ENCODE data around the gene CCDC88A.
"Not testable (repeated sequence)": the region's sequence is repeated elsewhere in the genome, so short reads cannot be mapped to it uniquely, and the experiment has no call there.

The CCDC88A gene

GRCh38 chr2:55421326-55421725 is 1.7 kb upstream of the CCDC88A start:
- DNase-seq (ENCODE audit: low spot score): no peak

GRCh38 chr2:55420871-55421270 is 1.2 kb upstream of the CCDC88A start:
- DNase-seq (ENCODE audit: low spot score): no peak

DNA sequence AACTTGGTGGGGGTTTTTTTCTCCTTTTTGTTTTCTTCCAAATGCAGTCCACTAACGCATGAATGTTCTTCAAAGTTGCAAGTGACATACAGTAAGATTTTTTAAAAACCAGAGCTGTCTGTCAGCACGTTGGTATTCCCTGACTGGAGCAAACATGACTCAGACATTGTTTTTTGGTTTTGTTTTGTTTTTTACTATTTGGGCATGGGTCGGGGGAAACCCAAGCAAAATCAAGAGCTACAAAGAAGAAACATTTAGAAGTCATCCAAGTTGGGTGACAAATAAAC is 726 bp upstream of the CCDC88A start:
- DNase-seq (ENCODE audit: low spot score): no peak

GRCh38 chr2:55419233-55419678 is 400 bp downstream of the CCDC88A start:
- no peak for DNase-seq (ENCODE audit: low spot score)

DNA sequence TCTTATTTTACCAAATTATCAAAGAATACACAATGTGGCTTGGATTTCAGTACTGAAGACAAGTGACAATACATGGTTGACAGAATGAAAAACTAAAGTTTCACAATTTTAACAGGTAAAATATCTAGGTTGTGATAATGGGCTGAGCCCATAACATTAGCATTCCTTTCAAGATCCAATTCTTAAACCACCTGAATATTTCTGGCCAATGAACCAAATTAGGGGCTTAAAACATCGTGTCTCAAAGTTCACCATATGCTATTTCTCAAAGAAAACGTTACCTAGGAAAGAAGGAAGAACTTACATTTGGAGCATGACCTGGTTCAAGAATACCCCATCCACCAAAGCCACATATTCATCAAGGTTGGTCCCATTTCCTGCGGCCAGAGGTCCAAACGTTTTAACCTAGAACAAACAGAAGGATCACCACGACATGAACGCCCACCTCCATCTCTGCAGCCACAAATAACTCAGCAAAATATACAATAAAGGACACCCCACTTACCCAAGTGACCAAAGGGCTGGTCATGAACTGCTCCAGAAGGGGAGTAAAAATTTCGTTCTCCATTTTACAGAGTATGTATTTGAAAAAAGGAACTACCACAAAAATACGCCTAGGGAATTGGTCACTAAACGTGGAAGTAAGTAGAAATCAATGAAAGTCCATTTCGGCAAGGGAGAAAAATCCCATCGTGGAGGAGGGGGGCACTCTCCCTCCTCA is 984 bp downstream of the CCDC88A start:
- DNase-seq (ENCODE audit: low spot score): peak; percentile 30

GRCh38 chr2:55418072-55418471 is 1.6 kb downstream of the CCDC88A start:
- peak; percentile 12 for DNase-seq (ENCODE audit: low spot score)

- DNase-seq (ENCODE audit: low spot score): peak; percentile 11
Measured at GRCh38 chr2:55416786-55417568, 2.7 kb downstream of the CCDC88A start.

DNA sequence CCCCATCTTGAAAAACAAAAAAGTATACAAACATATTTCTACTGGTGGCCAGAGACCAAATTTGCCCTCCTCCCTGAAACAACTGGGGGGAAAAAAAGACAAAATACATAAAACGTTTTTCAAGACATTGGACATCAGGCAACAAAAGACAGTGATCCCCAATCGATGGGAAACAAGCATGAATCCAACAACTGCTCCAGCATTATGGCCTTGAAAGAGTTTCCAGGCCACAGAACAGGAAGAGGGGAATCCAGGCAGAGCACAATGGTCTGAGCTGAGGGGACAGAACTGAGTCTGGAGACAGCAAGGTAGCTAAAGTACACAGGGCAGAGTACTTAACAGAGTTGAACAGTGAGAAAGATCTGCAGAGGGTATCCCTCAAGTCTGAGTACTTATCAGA is 4.4 kb downstream of the CCDC88A start:
- no peak for DNase-seq (ENCODE audit: low spot score)

DNA sequence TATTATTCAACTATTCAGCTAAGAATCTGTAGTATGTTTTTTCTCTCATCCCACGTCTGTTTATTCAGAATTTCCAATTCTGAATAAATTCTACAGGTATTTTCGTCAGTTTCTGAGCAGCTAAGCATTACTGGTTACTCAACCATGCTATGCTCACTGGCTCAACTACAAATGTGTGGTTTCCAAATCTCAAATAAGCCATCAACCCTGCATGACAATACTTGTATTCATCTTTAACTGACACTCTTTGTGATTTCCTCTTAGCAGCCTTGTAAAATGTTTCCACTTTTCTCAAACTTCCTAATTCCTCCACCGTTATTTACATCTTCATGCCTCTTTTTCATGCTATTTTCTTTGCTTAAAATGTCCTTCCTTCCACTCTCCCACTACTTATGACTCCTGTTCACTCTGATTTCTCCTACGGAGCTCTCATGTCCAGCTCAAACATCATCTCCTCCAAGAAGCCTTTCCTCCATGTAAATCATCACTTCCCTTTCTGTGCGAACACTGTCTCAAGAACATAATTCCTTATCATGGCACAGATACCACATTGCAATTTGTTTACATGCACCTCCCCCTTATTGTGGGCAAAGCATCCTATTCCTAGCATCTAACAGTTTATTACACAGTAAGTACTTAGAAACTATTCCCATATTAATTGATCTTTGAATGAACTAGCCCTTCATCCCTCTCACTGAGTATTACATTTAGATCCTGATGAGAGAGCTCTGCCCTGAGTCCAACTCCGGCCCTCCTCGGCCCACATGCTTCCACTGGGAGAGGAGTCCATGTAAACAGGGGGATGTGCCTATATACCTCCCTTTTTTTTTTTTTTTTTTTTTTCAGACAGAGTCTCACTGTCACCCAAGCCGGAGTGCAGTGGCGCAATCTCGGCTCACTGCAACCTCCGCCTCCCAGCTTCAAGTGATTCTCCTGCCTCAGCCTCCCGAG is 10.5 kb downstream of the CCDC88A start:
- DNase-seq (ENCODE audit: low spot score): no peak

DNA sequence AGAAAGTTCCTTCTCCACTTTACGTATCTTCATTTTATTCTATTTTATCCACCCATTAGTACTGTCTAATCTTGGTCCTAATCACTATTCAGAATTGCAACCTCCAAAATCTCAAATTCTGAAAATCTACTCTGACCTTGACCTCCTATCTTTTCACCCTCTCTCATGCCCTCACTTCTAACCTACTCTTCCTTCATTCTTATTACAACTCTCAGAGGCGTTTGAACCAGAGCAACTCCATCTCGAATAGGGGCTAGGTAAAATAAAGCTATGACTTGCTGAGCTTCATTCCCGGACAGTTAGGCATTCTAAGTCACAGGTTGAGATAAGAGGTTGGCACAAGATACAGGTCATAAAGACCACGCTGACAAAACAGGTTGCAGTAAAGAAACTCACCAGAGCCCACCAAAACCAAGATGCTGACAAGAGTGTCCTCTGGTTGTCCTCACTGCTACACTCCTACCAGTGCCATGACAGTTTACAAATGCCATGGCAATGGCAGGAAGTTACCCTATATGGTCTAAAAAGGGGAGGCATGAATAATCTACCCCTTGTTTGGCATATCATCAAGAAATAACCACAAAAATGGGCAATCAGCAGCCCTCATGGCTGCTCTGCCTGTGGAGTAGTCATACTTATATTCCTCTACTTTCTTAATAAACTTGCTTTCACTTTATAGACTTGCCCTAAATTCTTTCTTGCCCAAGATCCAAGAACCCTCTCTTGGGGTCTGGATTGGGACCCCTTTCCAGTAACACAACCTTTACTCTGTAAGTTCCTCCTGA is 11.4 kb downstream of the CCDC88A start:
- DNase-seq (ENCODE audit: low spot score): no peak

DNA sequence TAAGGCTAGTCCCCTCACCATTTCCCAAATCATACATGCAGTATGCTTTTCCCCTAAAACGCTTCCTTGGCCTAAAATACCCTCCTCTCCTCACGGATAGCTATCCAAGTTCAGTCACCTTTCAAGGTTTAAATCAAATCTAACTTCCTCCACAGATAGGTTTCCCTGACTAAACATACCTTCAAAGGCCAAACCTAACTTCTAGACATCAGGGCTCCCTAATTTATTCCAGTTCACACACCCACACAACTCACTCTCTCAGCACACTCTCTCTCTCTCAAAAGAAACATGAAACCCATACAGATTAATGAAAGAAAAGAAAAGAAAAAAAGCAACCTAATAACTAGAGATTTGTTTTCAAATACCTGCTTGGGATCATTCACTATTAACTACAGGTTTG is 14.5 kb downstream of the CCDC88A start:
- no peak for DNase-seq (ENCODE audit: low spot score)

DNA sequence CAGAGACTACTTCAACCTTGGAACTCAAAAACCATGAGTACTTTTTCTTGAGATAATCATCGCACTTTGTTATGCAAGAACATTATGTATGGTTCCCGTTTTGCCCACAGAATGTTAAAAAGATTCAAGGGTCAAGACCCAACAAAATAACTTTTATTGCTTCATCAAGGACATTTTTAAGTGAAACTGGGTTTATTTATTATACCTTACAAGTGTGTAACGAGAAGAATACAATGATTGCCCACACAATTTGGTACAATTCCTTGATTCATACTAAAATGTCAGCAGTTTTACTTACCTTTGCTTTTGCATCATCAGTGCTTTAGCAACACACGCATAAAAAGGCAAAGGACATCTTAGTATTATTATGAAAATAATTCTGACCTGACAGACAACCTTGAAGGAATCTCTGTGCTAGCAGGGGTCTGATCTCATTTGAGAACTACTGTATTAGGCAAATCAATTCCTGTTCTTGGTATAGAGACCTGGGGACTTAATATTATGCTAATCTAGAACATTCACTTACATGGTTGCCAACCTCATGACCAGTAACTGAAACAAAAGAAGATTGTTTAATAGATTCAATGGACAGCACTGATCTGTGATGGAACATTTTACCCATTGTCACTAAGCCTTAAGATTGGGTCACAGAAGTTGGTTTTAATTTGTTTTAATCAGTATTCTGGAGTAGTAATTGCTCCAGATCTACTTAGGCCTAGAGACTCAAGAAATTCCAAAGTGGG is 16.2 kb downstream of the CCDC88A start:
- DNase-seq (ENCODE audit: low spot score): no peak

DNA sequence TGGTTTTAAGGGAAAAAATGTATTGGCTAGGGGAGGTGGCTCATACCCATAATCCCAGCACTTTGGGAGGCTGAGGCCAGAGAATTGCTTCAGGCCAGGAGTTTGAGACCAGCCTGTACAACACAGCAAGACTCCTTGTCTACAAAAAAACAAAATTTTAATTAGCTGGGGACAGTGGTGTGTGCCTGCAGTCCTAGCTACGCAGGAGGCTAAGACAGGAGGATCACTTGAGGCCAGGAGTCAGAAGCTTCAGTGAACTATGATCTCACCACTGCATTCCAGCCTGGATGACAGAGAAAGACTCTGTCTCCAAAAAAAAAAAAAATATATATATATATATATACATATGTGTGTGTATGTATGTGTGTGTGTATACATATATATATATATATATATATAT is 18.5 kb downstream of the CCDC88A start:
- DNase-seq (ENCODE audit: low spot score): no peak

GRCh38 chr2:55400332-55400731 is 19.3 kb downstream of the CCDC88A start:
- DNase-seq (ENCODE audit: low spot score): no peak

GRCh38 chr2:55399815-55400214 is 19.8 kb downstream of the CCDC88A start:
- DNase-seq (ENCODE audit: low spot score): no peak

GRCh38 chr2:55395724-55396605 is 23.7 kb downstream of the CCDC88A start:
- no peak for DNase-seq (ENCODE audit: low spot score)

DNA sequence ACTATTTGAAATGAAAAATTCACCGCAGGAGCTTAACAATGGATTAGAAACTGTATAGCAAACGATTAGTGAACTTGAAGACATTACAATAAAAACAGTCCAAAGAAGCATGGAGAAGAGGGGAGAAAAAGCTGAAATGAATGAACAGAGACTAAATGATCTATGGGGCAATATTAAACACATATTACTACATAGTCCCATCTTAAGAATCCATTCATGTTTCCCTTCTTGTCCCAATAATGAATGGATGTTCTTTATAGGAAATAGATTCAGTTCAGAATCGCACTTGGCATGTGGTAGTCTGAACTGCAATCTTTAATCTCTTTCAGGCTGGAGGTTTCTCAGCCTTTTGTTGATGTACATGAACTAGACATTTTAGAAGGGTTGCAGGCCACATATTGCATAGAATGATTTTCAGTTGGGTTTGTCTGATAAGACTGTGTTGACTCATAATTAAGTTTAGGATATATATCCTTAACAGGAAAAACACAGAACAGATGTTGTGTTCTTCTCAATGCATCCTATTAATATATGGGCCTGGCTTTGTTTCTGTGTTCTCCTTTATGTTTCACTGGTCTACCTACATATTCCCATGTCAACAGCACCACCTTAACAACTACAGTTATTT is 27.9 kb downstream of the CCDC88A start:
- no peak for DNase-seq (ENCODE audit: low spot score)

GRCh38 chr2:55391155-55391554 is 28.5 kb downstream of the CCDC88A start:
- DNase-seq (ENCODE audit: low spot score): no peak

DNA sequence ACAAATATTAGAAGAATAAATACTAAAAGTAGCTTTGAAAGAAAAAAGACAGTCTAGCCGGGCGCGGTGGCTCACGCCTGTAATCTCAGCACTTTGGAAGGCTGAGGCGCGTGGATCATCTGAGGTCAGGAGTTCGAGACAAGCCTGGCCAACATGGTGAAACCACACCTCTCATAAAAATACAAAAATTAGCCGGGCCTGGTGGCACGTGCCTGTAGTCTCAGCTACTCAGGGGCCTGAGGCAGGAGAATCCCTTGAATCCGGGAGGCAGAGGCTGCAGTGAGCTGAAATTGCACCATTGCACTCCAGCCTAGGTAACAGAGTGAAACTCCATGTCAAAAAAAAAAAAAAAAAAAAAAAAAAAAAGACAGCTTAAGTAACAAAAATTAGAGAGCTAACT is 34.1 kb downstream of the CCDC88A start:
- DNase-seq (ENCODE audit: low spot score): not testable (repeated sequence)

DNA sequence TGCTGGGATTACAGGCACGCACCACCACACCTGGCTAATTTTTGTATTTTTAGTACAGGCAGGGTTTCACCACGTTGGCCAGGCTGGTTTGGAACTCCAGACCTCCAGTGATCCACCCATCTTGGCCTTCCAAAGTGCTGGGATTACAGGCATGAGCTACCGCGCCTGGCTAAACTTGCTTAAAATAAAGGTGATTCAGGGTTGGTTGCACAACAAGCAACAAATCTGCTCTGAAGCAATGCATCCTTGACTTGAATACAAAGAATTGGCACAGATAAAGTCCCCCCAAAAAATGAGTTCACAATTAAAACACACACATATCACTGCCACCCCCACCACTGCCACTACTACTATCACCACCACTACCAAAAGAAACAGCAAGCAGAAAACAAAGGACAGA is 34.9 kb downstream of the CCDC88A start:
- no peak for DNase-seq (ENCODE audit: low spot score)

All from hematopoietic multipotent progenitor cell treated with erythropoietin and hydrocortisone succinate and interleukin-3 and kit ligand, for 15 days (in vitro differentiated cells).